Mesendoderm (in vitro differentiated cells): ENCODE measurements around the gene AMY2B. TPM values are rescaled to one million over a fixed set of nuclear protein-coding genes. Genes with fewer than 3 reads are reported as not detected.
"Not testable (repeated sequence)": the region's sequence is repeated elsewhere in the genome, so short reads cannot be mapped to it uniquely, and the experiment has no call there.

Experiments used
- DNase-seq: peaks from one replicate; pipeline ENCODE4 v3.0.0; 2013
- H2AK5ac ChIP-seq: 2 replicates; pipeline ENCODE4 v1.6.1; 2013; ENCODE audit warnings: low read length, inconsistent platforms
- H2BK120ac ChIP-seq: 2 replicates; pipeline ENCODE4 v1.6.1; 2013; ENCODE audit warnings: low read depth, mild to moderate bottlenecking, low read length, moderate library complexity, mixed read lengths
- H2BK15ac ChIP-seq: replicated peaks from 2 replicates; pipeline ENCODE4 v1.6.1; 2013; ENCODE audit warnings: low read depth, mild to moderate bottlenecking, moderate library complexity
- H2BK5ac ChIP-seq: 2 replicates; pipeline ENCODE4 v1.6.1; 2013; ENCODE audit warnings: low read length, inconsistent platforms
- H3K18ac ChIP-seq: 2 replicates; pipeline ENCODE4 v1.6.1; 2013; ENCODE audit warnings: mild to moderate bottlenecking, low read length, mixed read lengths
- H3K23ac ChIP-seq: one replicate; pipeline ENCODE4 v1.6.1; 2013; ENCODE audit warnings: low read length
- H3K27ac ChIP-seq: 2 replicates; pipeline ENCODE4 v1.5.1; 2013; ENCODE audit warnings: low read depth, mild to moderate bottlenecking, inconsistent platforms, low read length, moderate library complexity
- H3K27me3 ChIP-seq: 2 replicates; pipeline ENCODE4 v1.6.1; 2013; ENCODE audit warnings: low read length, control low read depth, mild to moderate bottlenecking, inconsistent platforms; ENCODE audit not compliant: insufficient read depth, poor library complexity
- H3K36me3 ChIP-seq: 2 replicates; pipeline ENCODE4 v1.6.1; 2013; ENCODE audit warnings: low read length, inconsistent platforms; ENCODE audit not compliant: control insufficient read depth, insufficient read depth
- H3K4ac ChIP-seq: one replicate; pipeline ENCODE4 v1.6.1; 2013; ENCODE audit warnings: low read depth, mild to moderate bottlenecking, low read length, moderate library complexity
- H3K4me1 ChIP-seq: 2 replicates; pipeline ENCODE4 v1.6.1; 2013; ENCODE audit warnings: low read depth, low read length, inconsistent platforms; ENCODE audit not compliant: control insufficient read depth
- H3K4me2 ChIP-seq: 2 replicates; pipeline ENCODE4 v1.6.1; 2013; ENCODE audit warnings: low read length
- H3K4me3 ChIP-seq: 2 replicates; pipeline ENCODE4 v1.5.1; 2013; ENCODE audit warnings: mild to moderate bottlenecking, low read length
- H3K56ac ChIP-seq: one replicate; pipeline ENCODE4 v1.6.1; 2013; ENCODE audit warnings: low read length
- H3K79me1 ChIP-seq: 2 replicates; pipeline ENCODE4 v1.6.1; 2013; ENCODE audit warnings: low read length, inconsistent platforms
- H3K79me2 ChIP-seq: 2 replicates; pipeline ENCODE4 v1.6.1; 2013; ENCODE audit warnings: mild to moderate bottlenecking, low read length; ENCODE audit not compliant: control insufficient read depth, insufficient read depth
- H3K9ac ChIP-seq: 2 replicates; pipeline ENCODE4 v1.6.1; 2013; ENCODE audit warnings: low read length, inconsistent platforms
- H4K5ac ChIP-seq: one replicate; pipeline ENCODE4 v1.6.1; 2013; ENCODE audit warnings: low read length
- H4K8ac ChIP-seq: one replicate; pipeline ENCODE4 v1.6.1; 2013; ENCODE audit warnings: low read depth, mild to moderate bottlenecking, control low read depth, low read length, moderate library complexity
- WGBS: extraction: QIAGEN DNeasy Blood & Tissue Kit; methylation state at CpG from one replicate; pipeline ENCODE4 v1.1.7; 2013; ENCODE audit warnings: low lambda C conversion rate, missing lambda C conversion rate; ENCODE audit not compliant: insufficient coverage; ENCODE audit errors: extremely low coverage; 5-methylcytosine and 5-hydroxymethylcytosine counted together
- polyA plus RNA-seq, 2 experiments: library from polyadenylated mRNA; stranded (reverse); fragments of 200-250 nt; gene quantifications; one replicate each; pipeline ENCODE4 v1.2.3, GENCODE V29; 2013

AMY2B gene
- 0.24 TPM for polyA plus RNA-seq (2013, experiment 1 of 2)
- polyA plus RNA-seq (2013, experiment 2 of 2): 0.53 TPM

- DNase-seq, H3K4me2 ChIP-seq, H3K4me1 ChIP-seq, H3K4ac ChIP-seq, H4K8ac ChIP-seq, H3K18ac ChIP-seq, H3K79me2 ChIP-seq, H3K27me3 ChIP-seq, H3K9ac ChIP-seq, H3K23ac ChIP-seq, H2AK5ac ChIP-seq, H2BK15ac ChIP-seq, H2BK5ac ChIP-seq, H3K27ac ChIP-seq, H3K36me3 ChIP-seq, H2BK120ac ChIP-seq, H3K4me3 ChIP-seq, H3K56ac ChIP-seq, H3K79me1 ChIP-seq, H4K5ac ChIP-seq: not testable (repeated sequence)
- no CpG with 5 or more reads among the region's 2 CpGs for WGBS
Observed at GRCh38 chr1:103571289-103571688, at the start of gene AMY2B. Gene AMY2B (plus strand): TSS chr1:103571589. CDS start chr1:103571603, 14 bp downstream.

- H4K8ac ChIP-seq: no peak overlapping the region
- no CpG with 5 or more reads among the region's 3 CpGs for WGBS
- no peak overlapping the region for H3K4me2 ChIP-seq
Observed at GRCh38 chr1:103523346-103523745, 48.0 kb upstream of the AMY2B start.

GRCh38 chr1:103525114-103525606 lies 46.2 kb upstream of the AMY2B start:
- WGBS: no CpG with 5 or more reads among the region's 34 CpGs
- H3K27ac ChIP-seq: no peak overlapping the region

More at GRCh38 chr1:103523346-103523745, 48.0 kb upstream of the AMY2B start:
- H3K9ac ChIP-seq: no peak overlapping the region
- no peak for DNase-seq
- H3K23ac ChIP-seq: no peak overlapping the region
- no peak overlapping the region for H3K56ac ChIP-seq
- no peak overlapping the region for H3K4me3 ChIP-seq
- no peak overlapping the region for H2BK15ac ChIP-seq
- H4K5ac ChIP-seq: no peak overlapping the region
- H2AK5ac ChIP-seq: no peak overlapping the region
- no peaks in the 10 kb centered on the region for H3K79me1 ChIP-seq
- H3K18ac ChIP-seq: no peak overlapping the region
- no peak overlapping the region for H3K27ac ChIP-seq
- H3K27me3 ChIP-seq: no peaks in the 10 kb centered on the region
- no peak overlapping the region for H2BK5ac ChIP-seq
- peaks cover 2% of the 10 kb centered on the region for H3K79me2 ChIP-seq
- no peaks in the 10 kb centered on the region for H3K36me3 ChIP-seq
- H3K4ac ChIP-seq: no peak overlapping the region
- H2BK120ac ChIP-seq: no peak overlapping the region
- no peaks in the 10 kb centered on the region for H3K4me1 ChIP-seq

GRCh38 chr1:103525607-103526507 lies 45.5 kb upstream of the AMY2B start, which contains the start of gene RNPC3:
Gene RNPC3 (plus strand): TSS chr1:103525699. CDS start chr1:103526071, 372 bp downstream.
- no CpG with 5 or more reads among the region's 62 CpGs for WGBS
- Histone ChIP-seq H2BK5ac (no peak within 1 kb of the TSS), H3K4me3 (peak within 1 kb of the TSS; percentile 95), H3K23ac (peak within 1 kb of the TSS; percentile 4), H3K79me1 (peaks cover 2% of the 10 kb centered on the region), H2AK5ac (no peak within 1 kb of the TSS), H3K27ac (peak within 1 kb of the TSS; percentile 97), H3K4me1 (no peaks in the 10 kb centered on the region), H3K18ac (peak within 1 kb of the TSS; percentile 13), H3K27me3 (no peaks in the 10 kb centered on the region), H3K4ac (no peak within 1 kb of the TSS), H3K56ac (peak within 1 kb of the TSS; percentile 95), H3K4me2 (peak within 1 kb of the TSS; percentile 45), H2BK15ac (no peak within 1 kb of the TSS), H4K5ac (no peak within 1 kb of the TSS), H3K79me2 (peaks cover 7% of the 10 kb centered on the region), H2BK120ac (no peak within 1 kb of the TSS), H3K36me3 (no peaks in the 10 kb centered on the region), H4K8ac (no peak within 1 kb of the TSS), H3K9ac (peak within 1 kb of the TSS; percentile 91)
- peak; percentile 92 for DNase-seq

More at GRCh38 chr1:103525114-103525606, 46.2 kb upstream of the AMY2B start:
- Histone ChIP-seq H3K9ac (no peak overlapping the region), H3K23ac (no peak overlapping the region), H3K4me2 (no peak overlapping the region), H3K18ac (no peak overlapping the region), H3K4me1 (no peaks in the 10 kb centered on the region), H3K79me2 (peaks cover 2% of the 10 kb centered on the region), H3K27me3 (no peaks in the 10 kb centered on the region), H2BK5ac (no peak overlapping the region), H3K79me1 (no peaks in the 10 kb centered on the region), H3K36me3 (no peaks in the 10 kb centered on the region), H2BK15ac (no peak overlapping the region), H3K56ac (peak overlapping the region; percentile 29), H4K8ac (no peak overlapping the region), H4K5ac (no peak overlapping the region), H3K4ac (no peak overlapping the region), H3K4me3 (no peak overlapping the region), H2BK120ac (no peak overlapping the region), H2AK5ac (no peak overlapping the region)
- peak; percentile 72 for DNase-seq

- H4K8ac ChIP-seq: no peak overlapping the region
- H2AK5ac ChIP-seq: no peak overlapping the region
- H3K79me1 ChIP-seq: peaks cover 2% of the 10 kb centered on the region
- no peak overlapping the region for H3K23ac ChIP-seq
- no peaks in the 10 kb centered on the region for H3K27me3 ChIP-seq
- H3K18ac ChIP-seq: no peak overlapping the region
- H4K5ac ChIP-seq: no peak overlapping the region
- WGBS: no CpG with 5 or more reads among the region's 2 CpGs
- DNase-seq: no peak
- no peak overlapping the region for H2BK120ac ChIP-seq
- H3K4ac ChIP-seq: no peak overlapping the region
- H3K9ac ChIP-seq: no peak overlapping the region
- no peaks in the 10 kb centered on the region for H3K36me3 ChIP-seq
- peaks cover 8% of the 10 kb centered on the region for H3K79me2 ChIP-seq
- no peaks in the 10 kb centered on the region for H3K4me1 ChIP-seq
- H3K27ac ChIP-seq: no peak overlapping the region
- no peak overlapping the region for H3K56ac ChIP-seq
- H2BK5ac ChIP-seq: no peak overlapping the region
- H2BK15ac ChIP-seq: no peak overlapping the region
- no peak overlapping the region for H3K4me2 ChIP-seq
- no peak overlapping the region for H3K4me3 ChIP-seq
Observed at GRCh38 chr1:103527331-103527730, 44.1 kb upstream of the AMY2B start.
